HPDE6-E6E7 (cell line): ENCODE results near the gene NALCN.

ENCODE experiments used
- DNase-seq: peaks from one replicate; pipeline ENCODE4 v3.0.0; 2011; ENCODE audit warnings: missing footprints; ENCODE audit errors: extremely low spot score

Gene NALCN

DNA sequence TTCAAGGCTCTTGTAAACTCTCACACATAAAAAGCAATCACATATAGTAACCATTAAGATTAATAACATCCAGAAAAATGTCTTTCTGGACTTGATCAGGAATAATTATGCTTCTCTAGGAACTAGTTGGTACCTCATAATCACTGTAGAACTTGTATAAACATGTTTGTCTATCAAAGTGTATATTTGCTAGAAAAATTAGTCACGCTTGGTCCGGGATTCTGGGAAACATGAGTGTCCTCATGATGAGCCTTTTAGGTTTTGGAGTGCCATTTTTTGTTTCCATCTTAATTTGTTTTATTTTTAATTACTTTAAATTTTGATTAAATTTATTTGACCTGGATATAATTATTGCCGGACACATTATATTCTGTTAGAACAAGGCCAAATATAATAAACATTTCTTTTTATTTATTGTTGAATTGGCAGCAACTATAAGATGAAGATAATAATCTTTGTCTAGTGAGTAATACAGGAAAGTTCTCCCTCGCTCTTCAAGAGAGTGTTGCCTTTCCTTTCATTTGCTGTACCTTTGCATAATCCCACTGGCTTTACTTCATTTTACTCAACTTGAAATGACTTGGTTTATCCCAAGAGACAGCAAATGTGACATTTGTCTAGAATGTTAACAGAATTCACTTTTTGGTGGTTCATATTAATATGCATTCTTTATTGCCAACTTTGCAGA lies 207.0 kb downstream of the NALCN start:
- peak; percentile 34 for DNase-seq

GRCh38 chr13:101205408-101205807 lies 210.9 kb downstream of the NALCN start:
- DNase-seq = no peak

DNA sequence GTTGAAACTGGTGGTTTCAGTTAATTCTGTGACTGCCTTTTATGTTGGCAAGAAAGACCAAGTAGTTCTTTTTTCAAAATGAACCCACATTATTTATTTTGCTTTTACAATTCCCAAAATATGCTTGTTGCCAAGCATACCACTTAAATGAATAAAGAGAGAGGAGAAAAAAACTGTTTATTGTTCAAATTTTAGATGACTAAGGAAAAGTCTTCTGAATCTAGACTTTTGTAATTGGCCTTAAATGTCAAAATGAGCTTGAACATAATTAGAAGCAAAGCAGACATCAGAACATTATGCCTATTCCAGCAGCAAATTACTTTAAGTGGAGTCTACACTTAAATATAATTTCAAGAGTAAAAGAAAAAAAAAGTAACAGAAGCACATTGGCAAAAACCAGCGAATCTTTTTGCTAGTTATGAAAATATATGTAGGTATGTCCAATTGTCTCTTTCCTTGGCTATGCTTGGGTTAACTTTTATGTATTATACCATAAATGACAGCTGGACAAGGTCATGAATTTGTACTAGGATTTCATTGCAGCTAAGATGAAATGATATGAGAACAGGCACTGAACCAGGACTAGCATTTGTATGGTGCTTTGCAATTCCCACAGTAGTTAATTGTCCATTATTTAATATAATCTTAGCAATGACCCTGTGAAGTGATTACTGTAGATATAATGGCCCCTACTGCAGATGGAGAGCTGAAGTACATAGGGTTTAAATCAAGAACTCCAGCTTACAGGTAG lies 211.9 kb downstream of the NALCN start:
- no peak for DNase-seq

- DNase-seq = no peak
These were observed 213.7 kb downstream of the NALCN start for GRCh38 chr13:101202590-101202989.

GRCh38 chr13:101190976-101191375 lies 225.3 kb downstream of the NALCN start:
- DNase-seq = no peak

DNA sequence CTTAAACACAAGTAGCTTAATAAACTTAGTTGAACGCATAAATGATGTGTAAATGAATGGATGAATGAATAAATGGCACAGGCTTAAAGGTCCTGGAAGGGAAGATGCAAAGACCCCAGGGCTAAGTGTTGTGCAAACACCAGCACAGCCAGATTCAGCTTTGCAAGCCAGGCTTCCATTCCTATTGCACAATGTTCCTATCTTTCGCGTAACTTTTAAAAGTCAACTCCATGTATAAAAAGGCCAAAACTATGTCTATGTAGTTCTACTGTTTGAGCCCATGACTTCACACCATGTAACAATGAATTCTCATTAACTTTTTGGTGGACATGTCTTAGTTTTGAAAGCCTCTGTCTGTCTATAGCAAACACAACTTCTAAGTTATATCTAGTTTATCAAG lies 226.0 kb downstream of the NALCN start:
- DNase-seq = no peak

GRCh38 chr13:101185606-101186005 lies 230.7 kb downstream of the NALCN start:
- no peak for DNase-seq

DNA sequence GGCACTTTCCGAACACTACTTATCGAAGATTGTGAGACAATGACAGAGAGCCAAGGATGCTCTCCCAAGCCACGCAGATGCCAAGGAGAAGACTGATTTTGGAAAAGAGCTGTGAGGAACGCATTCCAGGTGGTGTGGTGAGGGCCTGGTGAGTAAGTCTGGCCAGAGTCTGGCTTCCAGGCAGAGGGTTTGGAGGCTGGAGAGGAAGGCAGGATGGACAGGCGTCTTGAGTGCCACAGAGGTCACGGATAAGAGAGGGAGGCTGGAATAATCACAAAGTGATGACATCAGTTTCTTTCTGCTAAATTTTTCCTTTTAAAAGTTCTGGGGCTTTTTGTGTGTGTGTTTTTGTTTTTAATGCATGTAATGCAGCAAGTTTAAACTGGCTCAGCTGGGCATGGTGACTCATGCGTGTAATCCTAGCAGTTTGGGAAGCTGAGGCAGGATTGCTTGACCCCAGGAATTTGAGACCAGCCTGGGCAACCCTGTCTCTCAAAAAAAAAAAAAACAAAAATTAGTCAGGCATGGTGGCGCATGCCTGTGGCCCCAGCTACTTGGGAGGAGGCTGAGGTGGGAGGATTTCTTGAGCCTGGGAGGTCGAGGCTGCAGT lies 235.1 kb downstream of the NALCN start:
- DNase-seq = no peak

DNA sequence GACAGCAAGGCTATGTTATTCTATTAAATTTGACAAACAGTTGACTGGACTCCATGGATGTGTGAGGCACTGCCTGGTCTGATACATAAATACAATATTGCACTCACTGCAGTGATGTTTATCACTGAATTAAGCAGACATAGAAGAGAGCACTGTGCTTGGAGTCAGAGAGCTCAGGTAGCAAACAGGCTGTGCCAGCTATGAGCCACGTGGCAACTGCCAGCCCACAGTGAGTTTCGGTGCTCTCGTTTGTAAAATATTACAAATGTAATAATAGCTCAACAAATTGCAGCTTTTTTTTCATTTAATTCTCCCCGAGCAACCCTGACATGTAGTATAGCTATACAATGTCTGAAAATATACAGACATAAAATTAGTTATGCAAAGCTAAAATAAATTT lies 237.3 kb downstream of the NALCN start:
- DNase-seq = no peak

DNA sequence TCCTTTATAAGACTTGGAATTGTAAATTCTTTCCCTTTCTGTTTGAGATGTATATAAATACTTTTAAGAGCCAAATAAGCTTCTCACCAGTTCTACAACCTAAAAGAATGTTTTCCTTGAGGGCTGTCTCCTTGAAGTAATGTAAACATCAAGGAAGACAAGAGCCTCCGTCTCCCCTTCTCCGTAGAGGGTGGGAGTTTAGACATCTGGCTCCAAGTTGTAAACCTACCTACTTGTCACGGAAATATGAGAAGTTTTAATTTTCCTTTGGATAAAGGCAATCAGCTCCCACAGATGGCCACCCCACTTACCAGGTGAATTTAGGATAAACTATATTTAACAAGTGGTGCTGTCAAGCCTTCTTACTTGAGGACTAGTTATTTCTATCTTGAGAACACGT lies 237.9 kb downstream of the NALCN start:
- DNase-seq = no peak

- DNase-seq = no peak
These were observed 246.0 kb downstream of the NALCN start for GRCh38 chr13:101170306-101170705.

- DNase-seq = no peak
These were observed 259.0 kb downstream of the NALCN start for GRCh38 chr13:101157261-101157660.

GRCh38 chr13:101155920-101156319 lies 260.4 kb downstream of the NALCN start:
- DNase-seq = no peak

DNA sequence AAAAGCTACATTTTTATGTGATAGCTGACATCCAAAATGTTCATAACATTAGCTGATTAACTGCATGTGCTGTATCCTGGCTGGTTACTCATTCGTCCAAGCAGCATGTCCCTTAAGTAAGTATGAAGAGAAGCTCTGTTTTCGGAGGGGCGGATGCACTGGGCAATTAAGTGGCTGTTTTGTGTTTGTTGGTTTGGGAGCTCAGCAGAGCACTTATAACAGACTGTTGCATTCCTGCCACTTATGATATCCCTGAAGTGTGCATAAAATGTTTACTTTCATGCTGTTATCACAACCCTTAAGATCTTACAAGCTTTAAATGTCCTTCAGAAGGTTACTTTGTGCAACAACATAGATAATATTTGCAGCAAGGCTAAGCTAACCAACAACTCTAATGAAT lies 264.1 kb downstream of the NALCN start:
- DNase-seq = no peak

GRCh38 chr13:101150998-101151397 lies 265.3 kb downstream of the NALCN start:
- DNase-seq = no peak

DNA sequence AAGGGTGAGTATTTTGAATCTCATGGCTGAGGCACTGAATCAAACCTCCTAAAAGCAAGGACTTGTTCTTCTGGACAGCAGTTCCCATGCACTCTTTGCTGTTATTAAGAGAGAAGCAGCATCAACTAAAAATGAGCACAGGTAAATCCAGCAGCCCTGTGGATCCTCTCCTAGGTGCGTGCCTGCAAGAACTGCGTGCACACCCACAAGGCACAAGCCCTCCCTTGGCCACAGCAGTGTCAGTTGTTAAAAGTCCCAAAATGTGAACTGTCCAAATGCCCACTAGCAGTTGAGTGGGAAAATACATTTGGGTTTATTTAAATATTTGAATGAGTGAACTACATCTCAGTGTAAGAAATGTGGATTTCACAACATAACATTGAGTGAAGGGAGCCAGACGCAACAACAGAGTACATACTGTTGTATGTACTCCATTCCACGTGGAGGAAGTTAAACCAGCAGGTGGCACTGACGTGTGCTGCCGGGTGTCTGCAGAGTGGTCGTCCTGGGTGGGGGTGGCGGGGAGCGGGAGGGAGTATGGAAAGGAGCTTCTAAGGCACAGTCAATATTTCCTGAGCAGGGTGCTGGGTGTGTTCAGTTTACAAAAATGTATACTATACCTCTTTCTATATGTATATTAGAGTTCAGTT lies 266.4 kb downstream of the NALCN start:
- DNase-seq = no peak

GRCh38 chr13:101146101-101146898 lies 270.0 kb downstream of the NALCN start:
- DNase-seq = no peak

- no peak for DNase-seq
These were observed 271.4 kb downstream of the NALCN start for GRCh38 chr13:101144808-101145419.

DNA sequence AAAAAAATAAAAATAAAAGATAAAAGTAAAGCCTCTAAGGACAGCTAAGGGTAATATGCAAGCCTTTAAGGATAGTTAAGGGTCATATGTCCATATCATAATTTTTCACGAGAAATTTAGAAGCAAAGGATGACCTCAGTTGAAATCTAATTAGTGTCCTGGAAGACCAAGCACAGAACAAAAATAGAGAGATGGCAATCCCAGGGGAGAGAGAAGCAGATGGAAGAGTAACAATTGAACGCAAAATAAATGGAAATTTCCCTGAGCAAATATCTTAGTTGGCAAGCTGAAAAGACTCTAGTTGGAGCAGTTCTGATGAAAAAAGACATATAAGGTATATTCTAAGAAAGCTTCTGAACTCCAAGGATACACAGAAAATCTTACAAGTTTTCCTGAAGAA lies 275.4 kb downstream of the NALCN start:
- DNase-seq = no peak

- no peak for DNase-seq
These were observed 276.1 kb downstream of the NALCN start for GRCh38 chr13:101140087-101140770.

- no peak for DNase-seq
These were observed 277.2 kb downstream of the NALCN start for GRCh38 chr13:101139081-101139480.
